HG02885 (cell line): ENCODE measurements around the gene TNNT1.

ENCODE experiments used
- ATAC-seq: cut with Tn5 transposase; IDR thresholded peaks from one replicate; pipeline ENCODE4 v1.9.1; 2021; ENCODE audit warnings: mild to moderate bottlenecking; ENCODE audit not compliant: unreplicated experiment, poor library complexity

Gene TNNT1

GRCh38 chr19:55092423-55093318, 56.3 kb downstream of the TNNT1 start:
- no peak for ATAC-seq

DNA sequence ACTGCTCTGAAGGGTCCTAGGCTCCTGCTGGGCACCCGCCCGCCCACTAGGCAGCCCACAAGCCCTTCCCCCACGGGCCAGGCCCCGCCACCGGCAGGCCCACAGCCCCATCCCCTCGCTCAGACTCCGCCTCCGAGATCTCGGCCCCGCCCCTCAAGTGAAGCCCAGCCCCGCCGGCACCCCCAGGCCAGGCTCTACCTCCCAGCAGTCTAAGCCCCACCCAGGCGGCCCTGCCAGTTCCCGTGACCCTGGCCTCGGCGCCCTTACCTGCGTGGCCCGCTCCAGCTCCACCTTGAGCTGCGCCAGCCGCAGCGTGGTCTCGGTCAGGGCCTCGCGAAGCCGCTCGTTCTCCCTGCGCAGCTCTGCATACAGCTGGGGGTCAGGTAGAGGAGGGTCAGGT, 57.1 kb downstream of the TNNT1 start:
- no peak for ATAC-seq

DNA sequence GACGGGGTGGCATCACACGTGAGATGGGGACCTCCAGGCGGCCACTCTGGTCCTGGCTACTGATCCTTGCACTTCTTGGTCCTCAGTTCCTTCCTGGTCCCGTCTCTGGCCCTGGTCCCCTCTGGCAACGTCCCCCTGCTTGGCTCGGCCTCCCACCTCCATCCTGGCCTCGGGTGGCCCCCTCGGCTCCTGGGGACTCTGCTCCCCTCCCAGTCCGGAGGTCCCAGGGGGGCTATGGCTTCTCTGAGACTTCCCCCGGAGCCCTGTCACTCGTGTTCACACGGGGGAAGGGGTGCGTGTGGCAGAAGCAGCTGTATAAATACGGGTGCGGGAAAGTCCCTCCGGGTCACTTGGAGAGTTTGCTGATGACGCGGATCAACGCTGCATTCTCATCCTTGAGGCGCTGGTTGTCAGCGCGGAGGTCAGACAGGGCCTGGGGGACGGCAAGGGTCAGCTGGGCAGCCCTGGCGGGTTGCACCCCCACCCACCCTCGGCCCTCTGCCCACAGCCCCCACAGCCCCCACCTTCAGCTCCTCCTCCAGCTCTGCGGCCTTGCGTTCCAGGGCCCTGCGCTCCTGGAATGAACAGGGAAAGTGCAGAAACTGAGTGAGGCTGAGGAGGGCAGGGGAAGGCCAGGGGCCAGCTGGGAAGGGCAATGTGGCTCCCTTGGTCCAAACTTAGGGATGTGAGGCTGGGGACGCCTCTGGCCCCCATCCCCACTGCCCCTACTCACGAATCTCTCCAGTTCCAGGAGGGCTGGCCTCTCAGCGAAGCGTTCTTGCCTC, 57.7 kb downstream of the TNNT1 start:
- ATAC-seq = no peak

GRCh38 chr19:55090564-55090963, 58.4 kb downstream of the TNNT1 start:
- no peak for ATAC-seq

GRCh38 chr19:55089342-55089944, 59.6 kb downstream of the TNNT1 start:
- ATAC-seq = no peak

DNA sequence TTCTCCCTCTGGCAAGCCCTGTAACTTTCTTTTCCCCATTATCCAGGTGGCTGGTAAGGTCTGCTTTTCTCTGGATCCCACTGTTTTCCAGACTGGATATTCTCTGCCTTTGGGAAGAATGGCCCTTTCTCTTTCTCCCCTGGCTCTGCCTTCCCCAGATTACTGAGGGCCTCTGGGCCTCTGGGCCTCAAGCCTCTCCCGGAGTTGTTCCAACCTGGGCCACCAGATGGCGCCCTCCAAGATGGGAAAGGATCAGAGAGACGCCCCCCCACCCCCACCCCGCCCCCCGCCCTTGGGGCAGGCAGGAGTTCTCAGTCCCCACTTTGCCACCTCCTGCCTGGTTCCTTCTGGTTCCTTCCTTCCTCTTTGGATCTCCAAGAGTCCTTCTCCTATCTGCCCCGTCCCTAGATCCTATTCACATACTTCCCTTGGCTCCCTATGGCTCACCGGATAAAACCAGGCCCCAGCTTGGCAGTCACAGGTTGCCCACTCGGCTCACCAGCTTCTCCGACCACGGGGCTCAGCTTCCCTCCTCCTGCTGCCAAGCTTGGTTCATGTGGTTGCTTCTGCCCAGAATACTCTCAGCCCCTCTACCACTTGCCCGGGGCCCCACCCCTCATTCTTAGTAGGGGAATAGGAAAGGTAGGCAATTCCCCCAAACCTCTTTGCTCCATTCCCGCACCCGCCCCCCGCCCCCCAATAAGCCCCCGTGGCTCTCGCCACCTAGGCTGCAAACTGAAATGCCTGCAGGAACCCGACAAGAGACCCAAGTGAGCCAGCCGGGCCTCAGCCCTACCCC, 60.3 kb downstream of the TNNT1 start:
- no peak for ATAC-seq

GRCh38 chr19:55088021-55088451, 61.0 kb downstream of the TNNT1 start:
- no peak for ATAC-seq

DNA sequence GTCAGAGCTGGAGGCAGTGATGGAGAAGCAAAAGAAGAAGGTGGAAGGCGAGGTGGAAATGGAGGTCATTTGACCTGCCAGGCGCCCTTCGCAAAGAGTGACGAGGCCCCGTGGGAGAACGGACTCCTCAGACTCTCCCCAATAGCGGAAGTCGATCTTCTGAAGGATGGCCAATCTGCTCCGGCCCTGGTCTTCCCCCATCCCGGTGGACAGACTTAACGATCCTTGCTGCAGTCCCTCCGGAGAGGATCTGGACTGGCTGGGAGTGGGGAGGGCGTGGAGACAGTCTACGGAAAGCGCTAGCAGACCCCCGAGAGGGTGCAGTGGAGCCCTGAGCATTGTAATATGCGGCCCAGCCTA, 61.5 kb downstream of the TNNT1 start:
- no peak for ATAC-seq

DNA sequence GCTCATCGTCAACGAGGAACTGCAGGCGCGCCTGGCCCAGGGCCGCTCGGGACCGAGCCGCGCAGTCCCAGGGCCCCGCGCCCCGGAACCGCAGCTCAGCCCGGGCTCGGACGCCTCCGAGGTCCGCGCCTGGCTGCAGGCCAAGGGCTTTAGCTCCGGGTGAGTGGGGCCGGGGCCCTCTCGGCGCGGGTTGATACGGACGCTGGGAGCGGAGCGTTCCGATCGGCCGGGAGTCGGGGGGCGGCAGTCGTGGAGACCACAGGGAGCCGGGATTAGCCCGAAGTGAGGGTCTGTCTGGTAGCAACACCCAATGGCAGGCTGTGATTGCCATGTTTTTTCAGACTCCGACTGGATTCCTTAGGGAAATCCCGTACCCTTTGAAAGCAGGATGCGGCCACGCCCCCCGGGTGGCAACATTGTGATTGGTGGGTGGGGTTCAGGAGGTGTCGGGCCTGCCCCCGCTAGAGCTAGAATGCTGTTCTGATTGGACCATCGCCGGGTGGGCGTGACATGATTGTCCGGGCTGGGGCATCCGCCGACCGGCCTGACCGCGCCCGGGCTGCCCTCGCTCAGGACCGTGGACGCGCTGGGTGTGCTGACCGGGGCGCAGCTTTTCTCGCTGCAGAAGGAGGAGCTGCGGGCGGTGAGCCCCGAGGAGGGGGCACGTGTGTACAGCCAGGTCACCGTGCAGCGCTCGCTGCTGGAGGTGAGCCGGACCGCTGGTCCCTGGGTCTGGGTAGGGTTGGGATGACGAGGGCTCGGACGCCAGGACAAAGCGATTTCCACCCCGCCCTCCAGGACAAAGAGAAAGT, 62.1 kb downstream of the TNNT1 start:
- ATAC-seq = no peak

DNA sequence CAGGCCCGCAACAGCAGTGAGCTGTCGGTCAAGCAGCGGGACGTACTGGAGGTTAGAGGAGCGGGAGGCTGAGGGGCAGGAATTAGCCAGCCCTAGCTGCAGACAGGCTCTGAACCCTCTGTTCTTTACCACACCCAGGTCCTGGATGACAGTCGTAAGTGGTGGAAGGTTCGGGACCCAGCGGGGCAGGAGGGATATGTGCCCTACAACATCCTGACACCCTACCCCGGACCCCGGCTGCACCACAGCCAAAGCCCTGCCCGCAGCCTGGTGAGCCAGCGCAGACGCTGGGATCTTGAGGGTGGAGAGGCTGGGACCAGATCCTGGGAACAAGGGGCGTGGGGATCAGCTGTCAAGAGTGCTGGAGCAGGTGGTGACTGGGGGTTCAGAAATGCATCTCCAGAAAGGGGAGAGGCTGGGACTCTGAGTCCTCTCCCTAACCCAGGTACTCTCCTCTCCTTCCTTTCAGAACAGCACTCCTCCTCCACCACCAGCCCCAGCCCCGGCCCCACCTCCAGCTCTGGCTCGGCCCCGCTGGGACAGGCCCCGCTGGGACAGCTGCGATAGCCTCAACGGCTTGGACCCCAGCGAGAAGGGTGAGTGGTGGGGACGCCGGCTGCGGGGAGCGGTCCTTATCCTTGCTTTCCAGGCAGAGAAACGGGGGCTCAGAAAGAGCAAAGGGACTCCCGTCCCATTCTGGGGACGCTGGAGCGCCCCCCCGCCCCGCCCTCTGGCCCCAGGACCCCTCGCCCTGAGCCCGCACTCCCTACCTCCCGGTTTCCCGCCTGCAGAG, 62.9 kb downstream of the TNNT1 start:
- no peak for ATAC-seq

DNA sequence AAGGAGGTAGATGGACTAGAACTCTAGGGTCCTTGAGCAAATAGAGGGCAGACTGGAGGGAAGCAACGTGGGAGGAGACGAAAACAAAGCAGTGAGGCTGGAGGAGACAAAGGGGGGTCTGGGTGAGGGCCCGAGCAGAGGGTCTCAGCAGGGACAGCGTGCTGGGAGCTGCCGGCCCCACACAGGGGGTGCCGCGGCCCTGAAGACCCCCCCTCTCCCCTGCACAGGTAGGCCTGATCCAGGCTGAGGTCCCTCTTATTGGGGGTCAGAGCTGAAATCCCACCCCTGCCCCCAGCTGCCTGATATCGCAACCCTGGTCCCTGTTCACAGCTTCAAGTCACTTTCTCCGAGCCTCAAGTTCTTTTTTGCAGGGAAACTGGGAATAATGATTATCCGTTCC, 64.6 kb downstream of the TNNT1 start:
- ATAC-seq = no peak

- no peak for ATAC-seq
These were observed 65.8 kb downstream of the TNNT1 start for GRCh38 chr19:55083004-55083850.
